AG09319 (cell line): Measurements from ENCODE around the gene SIRT4.
A peak's percentile ranks its signal among the peaks of the same experiment; 100 is the strongest.

Experiments used
- DNase-seq: peaks from one replicate; pipeline ENCODE4 v3.0.0-alpha.2; 2010; ENCODE audit warnings: low read depth; ENCODE audit errors: extremely low read depth
- CTCF ChIP-seq: IDR thresholded peaks from 2 replicates; pipeline ENCODE4 v1.5.1; 2011; ENCODE audit warnings: low read depth, mild to moderate bottlenecking, inconsistent platforms, low read length, moderate library complexity

The SIRT4 gene

GRCh38 chr12:120353136-120353535, 51.0 kb downstream of the SIRT4 start:
- DNase-seq = no peak
- no peak for TF ChIP-seq CTCF

GRCh38 chr12:120353556-120354317, 51.6 kb downstream of the SIRT4 start:
- TF ChIP-seq CTCF = no peak
- no peak for DNase-seq

- peak; percentile 84 for TF ChIP-seq CTCF
- peak; percentile 55 for DNase-seq
Observed at GRCh38 chr12:120356567-120357030, 54.5 kb downstream of the SIRT4 start.

- no peak for DNase-seq
- TF ChIP-seq CTCF = no peak
Observed at GRCh38 chr12:120357104-120357503, 55.0 kb downstream of the SIRT4 start.

GRCh38 chr12:120358412-120359100, 56.4 kb downstream of the SIRT4 start:
- TF ChIP-seq CTCF = no peak
- DNase-seq = no peak

GRCh38 chr12:120359128-120359527, 57.0 kb downstream of the SIRT4 start:
- no peak for DNase-seq
- TF ChIP-seq CTCF = no peak

- peak; percentile 25 for DNase-seq
- no peak for TF ChIP-seq CTCF
Observed at GRCh38 chr12:120361506-120362208, 59.5 kb downstream of the SIRT4 start.
